GM19239 (cell line): ENCODE measurements around the gene HAX1.
"Not testable (repeated sequence)": the region's sequence is repeated elsewhere in the genome, so short reads cannot be mapped to it uniquely, and the experiment has no call there.

Experiments
- DNase-seq: peaks from one replicate; pipeline ENCODE4 v3.0.0; 2011; ENCODE audit warnings: low spot score; ENCODE audit not compliant: insufficient read length
- FAIRE-seq: peaks from 2 replicates; lab custom pipeline; 2011; peaks lifted over from hg19 to GRCh38; lab: Jason Lieb, UNC

HAX1 gene

DNA sequence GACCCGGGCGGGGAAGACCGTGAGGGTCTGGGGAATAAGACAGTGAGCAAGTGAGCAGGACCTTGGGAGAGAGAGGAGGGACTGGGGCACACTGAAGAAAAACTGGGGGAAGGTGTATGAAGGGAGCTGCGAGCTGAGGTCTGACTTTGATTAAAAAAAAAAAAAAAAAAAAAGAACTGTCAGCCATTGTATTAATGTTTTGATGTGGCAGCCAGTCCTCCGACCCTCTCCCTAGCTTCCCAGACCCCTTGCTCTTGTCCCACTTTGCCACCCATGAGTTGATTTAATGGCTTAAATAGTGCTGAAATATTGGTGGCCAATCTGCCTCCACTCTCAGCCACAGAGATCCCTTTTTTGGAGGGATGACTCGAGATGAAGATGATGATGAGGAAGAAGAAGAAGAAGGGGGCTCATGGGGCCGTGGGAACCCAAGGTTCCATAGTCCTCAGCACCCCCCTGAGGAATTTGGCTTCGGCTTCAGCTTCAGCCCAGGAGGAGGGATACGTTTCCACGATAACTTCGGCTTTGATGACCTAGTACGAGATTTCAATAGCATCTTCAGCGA is 652 bp downstream of the HAX1 start:
- FAIRE-seq (peak; percentile 79), DNase-seq (no peak)

DNA sequence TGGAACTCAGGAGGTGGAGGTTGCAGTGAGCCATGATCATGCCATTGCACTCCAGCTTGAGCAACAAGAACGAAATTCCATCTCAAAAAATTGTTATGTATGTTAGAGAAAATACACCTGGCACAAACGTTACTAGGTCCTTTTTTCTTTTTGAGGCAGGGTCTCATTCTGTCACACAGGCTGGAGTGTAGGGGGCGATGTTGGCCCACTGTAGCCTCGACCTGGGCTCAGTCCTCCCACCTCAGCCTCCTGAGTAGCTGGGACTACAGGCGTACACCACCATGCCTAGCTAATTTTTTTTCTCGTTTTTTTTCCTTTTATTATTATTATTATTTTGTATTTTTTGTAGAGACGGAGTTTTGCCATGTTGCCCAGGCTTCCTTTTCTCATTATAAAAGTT is 4.4 kb downstream of the HAX1 start:
- FAIRE-seq (no peak), DNase-seq (no peak)

DNA sequence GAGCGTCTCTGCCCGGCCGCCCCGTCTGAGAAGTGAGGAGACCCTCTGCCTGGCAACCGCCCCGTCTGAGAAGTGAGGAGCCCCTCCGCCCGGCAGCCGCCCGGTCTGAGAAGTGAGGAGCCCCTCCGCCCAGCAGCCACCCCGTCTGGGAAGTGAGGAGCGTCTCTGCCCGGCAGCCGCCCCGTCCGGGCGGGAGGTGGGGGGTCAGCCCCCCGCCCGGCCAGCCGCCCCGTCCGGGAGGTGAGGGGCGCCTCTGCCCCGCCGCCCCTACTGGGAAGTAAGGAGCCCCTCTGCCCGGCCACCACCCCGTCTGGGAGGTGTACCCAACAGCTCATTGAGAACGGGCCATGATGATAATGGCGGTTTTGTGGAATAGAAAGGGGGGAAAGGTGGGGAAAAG is 15.2 kb downstream of the HAX1 start:
- FAIRE-seq, DNase-seq: not testable (repeated sequence)

DNA sequence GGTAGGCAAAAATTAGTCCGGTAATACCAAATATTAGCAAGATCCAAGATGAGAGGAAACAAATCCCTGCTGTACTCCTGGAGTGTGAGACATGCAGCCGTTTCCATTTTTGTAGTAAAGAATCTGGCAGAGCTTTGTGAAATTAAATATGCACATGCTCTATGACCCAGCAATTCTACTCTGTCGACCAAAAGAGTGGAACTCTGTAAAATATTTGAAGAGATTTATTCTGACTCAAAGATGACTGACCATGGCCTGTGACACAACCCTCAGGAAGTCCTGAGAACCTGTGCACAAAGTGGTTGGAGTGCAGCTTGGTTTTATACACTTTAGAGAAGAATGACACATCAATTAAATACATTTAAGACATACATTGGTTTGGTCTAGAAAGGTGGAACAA is 16.2 kb downstream of the HAX1 start:
- FAIRE-seq: no peak
- no peak for DNase-seq

DNA sequence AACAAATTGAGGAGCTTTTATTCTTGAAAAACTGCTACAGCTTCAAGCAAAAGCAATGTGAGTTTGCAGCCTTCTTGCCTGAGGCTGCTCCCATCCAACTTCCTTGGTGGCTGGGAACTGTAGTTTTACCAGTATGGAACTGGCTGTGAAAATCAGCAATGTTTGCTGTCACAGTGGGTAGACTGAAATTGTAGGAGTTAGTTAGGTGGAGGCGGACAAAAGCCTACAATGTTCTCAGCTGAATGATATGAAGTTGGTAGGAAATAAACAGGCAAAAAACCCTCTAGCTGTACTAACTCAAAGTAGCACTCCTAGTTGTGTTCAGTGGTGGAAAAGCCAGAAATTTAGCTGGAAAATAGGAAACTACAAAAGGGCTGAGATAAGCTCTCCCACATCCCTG is 18.5 kb downstream of the HAX1 start:
- FAIRE-seq (no peak), DNase-seq (no peak)

DNA sequence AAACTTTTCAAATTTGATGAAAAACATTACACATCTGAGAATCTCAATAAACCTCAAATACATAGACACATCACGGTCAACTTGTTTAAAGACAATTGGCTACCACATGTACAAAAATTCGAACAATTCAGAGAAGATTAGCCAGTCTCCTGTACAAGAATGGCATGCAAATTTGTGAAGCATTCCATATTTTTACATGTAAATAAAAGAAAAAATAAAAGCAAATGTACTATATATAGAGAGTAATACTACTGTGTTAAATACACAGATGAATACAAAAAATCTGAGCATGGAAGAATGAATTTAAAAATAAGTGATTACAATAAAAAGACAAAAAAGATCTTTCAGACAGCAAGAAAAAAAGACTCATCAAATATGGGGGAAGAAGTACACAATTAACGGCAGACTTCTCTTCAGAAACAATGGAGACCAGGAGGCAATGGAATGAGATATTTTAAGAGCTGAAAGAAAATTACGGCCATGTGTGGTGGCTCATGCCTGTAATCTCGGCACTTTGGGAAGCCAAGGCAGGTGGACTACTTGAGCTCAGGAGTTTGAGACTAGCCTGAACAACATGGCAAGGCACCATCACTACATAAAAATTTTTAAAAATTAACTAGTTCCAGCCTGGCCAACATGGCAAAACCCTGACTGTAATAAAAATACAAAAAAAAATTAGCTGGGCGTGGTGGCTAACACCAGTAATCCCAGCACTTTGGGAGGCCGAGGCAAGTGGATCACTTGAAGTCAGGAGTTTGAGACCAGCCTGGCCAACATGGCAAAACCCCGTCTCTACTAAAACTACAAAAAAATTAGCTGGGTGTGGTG is 23.2 kb downstream of the HAX1 start:
- DNase-seq (no peak), FAIRE-seq (no peak)

DNA sequence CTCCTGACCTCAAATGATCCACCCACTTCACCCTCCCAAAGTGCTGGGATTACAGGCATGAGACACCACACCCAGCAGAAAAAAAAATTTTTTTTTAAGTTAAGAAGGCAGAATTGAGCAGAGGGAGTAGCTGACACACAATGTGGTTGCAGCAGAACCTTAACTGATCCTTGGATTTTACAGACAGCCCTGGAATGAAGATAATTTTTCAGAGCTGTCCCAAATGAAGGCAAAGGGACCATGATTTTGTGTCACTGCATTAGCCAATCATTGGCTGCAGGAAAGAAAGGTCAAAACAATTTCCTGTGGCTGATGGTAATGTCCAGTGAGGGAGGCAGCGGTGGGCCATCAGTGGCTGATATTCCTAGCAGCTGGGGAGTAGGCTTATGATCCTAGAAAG is 29.2 kb downstream of the HAX1 start:
- FAIRE-seq: no peak
- DNase-seq: no peak

DNA sequence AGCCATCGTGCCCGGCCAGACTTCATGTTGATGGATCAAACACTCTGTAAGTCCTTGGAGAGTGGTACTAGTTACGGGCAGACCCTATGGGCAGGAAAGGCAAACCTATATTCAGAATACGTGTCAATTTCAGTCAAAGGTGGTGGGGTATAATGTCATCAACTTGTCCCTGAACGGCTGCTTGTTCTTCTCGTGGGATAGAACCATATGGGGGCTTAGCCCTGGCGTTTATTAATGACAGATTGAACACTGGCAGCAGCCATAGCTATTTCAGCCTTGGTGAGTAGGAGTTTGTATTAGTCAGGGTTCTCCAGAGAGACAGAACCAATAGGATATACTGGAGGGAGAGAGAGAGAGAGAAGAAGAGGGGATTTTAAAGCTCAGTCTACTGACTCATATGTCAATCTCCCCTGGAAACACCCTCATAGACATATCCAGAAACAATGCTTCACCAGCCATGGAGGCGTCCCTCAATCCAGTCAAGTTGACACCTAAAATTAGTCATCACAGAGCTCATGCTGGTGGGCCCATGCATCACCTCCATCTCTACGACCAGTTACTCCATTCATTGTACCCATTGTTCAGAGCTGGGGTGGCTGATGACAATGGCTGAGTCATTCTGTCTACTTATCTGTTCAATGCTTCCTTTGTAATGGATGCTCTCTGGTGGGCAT is 32.4 kb downstream of the HAX1 start:
- no peak for DNase-seq
- FAIRE-seq: no peak

DNA sequence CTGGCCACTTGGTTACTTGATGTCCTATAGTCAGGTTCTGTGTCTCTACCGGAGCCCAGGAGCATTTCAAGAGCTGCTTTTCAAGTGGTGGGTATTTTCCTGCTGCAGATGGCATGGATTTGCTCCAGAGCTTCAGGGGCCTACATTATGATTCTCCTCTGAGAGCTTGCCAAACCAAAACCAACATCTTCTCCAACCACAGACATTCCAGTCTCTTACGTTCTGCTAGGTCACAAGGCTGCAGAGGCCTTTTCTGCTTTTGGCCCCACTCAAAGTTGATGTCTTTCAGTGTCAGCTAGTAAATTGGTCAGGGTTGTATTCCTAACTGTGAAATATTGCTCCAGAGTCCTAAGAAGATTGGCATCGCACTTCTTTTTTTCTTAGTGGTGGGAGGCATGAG is 33.7 kb downstream of the HAX1 start:
- no peak for DNase-seq
- FAIRE-seq: no peak

DNA sequence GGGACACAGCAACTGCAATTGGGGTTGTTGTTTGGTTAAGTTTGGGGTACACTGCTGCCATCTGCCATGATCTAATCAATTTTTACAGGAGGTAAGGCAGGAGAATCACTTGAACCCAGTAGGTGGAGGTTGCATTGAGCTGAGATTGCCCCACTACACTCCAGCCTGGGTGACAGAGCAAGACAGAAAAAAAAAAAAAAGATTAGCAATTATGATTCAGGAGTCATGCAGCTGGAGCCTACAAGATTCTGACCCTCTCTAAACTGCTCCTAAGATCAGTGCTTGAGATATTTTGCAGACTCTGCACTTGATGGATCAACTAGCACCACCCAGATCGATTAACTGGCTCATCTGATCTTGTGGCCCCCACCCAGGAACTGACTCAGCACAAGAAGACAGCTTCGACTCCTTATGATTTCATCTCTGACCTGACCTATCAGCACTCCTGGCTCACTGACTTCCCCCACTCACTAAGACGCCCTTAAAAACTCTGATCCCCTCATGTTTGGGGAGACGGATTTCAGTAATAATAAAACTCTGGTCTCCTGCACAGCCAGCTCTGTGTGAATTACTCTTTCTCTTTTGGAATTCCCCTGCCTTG is 35.3 kb downstream of the HAX1 start:
- not testable (repeated sequence) for DNase-seq, FAIRE-seq

DNA sequence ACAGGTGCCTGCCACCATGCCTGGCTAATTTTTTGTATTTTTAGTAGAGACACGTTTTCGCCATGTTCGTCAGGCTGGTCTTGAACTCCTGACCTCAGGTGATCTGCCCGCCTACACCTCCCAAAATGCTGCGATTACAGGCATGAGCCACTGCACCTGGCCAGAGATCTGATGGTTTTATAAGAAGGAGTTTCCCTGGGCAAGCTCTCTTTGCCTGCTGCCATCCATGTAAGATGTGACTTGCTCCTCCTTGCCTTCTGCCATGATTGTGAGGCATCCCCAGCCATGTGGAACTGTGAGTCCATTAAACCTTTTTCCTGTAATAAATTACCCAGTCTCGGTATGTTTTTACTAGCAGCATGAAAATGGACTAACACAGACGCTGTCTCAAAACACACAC is 36.7 kb downstream of the HAX1 start:
- not testable (repeated sequence) for DNase-seq, FAIRE-seq

DNA sequence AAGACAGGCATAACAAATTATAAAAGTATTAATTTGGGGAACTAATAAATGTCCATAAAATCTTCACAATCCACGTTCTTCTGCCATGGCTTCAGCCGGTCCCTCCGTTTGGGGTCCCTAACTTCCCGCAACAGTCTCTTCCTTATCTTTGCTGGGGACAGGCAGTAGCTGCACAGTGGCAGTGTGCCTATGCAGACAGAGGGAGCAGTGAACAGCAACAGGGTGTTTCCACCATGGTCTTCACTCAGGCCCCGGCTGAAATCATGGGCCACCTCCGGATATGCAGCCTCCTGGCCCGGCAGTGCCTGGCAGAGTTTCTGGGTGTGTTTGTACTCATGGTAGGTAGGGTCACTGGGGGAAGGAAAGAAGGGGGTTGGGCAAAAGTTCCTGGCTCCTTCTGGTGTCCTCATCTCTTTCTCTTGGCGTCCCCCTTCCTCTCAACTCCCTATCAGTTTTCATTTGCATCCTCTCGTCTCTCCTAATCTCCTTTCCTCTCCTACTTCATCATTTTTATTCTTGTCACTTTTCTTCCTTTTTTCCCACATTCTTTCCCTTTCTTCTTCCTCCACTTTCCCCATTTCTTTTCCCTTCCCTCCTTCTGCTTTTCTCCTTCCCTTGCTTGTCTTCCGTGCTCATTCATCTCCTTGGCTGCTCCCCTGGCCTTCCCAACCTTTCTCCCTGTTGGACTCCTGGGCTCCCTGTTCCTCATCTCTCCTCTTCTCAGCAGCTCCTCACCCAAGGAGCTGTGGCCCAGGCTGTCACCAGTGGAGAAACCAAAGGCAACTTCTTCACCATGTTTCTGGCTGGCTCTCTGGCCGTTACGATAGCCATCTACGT is 40.0 kb downstream of the HAX1 start:
- not testable (repeated sequence) for FAIRE-seq, DNase-seq

DNA sequence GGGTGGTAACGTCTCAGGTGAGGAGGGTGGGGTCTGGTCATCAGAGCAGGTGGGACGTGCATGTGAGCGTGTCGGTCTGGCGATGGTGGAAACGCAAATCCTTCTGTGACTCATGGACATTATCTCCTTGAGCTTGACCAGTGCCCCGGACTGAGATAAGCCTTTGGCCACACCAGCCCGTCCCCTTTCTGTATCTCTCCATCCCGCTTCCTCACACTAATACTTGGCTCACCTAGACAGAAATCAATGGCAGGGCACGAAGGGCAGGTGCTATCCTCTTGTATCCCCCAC is 40.6 kb downstream of the HAX1 start:
- no peak for FAIRE-seq

DNA sequence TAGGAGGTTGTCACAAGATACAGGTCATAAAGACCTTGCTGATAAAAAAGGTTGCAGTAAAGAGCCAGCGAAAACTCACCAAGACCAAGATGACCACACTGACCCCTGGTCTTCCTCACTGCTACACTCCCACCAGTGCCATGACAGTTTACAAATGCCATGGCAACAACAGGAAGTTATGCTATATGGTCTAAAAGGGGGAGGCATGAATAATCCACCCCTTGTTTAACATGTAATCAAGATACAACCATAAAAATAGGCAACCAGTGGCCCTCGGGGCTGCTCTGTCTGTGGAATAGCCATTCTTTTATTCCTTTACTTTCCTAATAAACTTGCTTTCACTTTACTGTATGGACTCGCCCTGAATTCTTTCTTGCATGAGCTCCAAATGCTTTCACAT is 41.8 kb downstream of the HAX1 start:
- DNase-seq, FAIRE-seq: not testable (repeated sequence)

More for the DNA sequence above, 40.6 kb downstream of the HAX1 start:
- DNase-seq: no peak

DNA sequence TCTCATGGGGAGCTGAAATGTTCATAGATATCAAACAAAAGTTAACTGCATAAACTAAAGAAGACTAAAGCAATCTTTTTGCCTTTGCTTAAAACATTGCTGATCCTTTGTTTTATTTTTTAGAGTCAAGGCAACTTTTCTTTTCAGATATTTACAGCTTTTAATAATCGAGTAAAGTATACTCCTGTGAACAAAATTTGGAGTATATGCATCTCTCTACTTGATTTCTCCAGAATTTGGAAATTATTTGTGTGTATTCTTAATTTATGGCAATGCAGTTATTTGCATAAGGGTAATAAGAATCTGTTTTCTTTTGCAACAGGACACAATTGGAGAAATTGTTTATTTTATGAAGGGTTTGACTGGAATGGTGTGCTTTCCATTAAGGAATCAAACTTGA is 44.3 kb downstream of the HAX1 start:
- no peak for DNase-seq
- FAIRE-seq: no peak

DNA sequence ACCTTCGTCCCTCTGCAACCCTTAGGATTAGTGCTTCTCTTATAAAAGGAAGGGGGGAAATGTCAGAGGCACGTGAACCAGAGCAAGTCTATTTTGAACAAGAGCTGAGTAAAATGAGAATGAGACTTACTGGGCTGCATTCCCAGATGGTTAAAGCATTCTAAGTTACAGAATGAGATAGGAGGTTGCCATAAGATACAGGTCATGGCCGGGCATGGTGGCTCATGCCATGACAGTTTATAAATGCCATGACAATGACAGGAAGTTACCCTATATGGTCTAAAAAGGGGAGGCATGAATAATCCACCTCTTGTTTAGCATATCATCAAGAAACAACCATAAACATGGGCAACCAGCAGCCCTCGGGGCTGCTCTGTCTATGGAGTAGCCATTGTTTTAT is 46.0 kb downstream of the HAX1 start:
- DNase-seq (no peak), FAIRE-seq (no peak)

DNA sequence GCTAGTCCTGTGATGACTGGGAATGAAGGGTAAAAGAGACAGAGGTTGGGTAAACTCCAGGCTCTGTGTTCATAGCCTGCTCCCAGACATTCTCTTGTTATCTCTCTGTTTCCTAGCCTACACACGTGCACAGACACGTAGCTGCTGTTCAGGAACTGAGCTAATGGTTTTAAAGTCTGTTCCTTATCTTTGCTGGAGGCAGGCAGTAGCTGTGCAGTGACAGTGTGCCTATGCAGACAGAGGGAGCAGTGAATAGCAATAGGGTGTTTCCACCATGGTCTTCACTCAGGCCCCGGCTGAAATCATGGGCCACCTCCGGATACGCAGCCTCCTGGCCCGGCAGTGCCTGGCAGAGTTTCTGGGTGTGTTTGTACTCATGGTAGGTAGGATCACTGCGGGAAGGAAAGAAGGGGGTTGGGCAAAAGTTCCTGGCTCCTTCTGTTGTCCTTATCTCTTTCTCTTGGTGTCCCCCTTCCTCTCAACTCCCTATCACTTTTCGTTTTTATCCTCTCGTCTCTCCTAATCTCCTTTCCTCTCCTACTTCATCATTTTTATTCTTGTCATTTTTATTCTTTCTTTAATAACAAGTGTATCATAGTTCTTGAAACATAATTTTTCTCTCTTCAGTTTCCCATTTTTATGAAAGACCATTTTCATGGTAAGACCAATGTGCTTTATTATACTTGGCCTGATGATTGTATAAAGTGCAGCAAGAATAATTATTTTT is 48.6 kb downstream of the HAX1 start, which contains the start of gene AQP10:
Gene AQP10, plus strand, starts transcription at position 212 of the 727 bp plus-strand sequence. Its CDS starts 63 bp downstream, at position 275.
- no peak for FAIRE-seq

DNA sequence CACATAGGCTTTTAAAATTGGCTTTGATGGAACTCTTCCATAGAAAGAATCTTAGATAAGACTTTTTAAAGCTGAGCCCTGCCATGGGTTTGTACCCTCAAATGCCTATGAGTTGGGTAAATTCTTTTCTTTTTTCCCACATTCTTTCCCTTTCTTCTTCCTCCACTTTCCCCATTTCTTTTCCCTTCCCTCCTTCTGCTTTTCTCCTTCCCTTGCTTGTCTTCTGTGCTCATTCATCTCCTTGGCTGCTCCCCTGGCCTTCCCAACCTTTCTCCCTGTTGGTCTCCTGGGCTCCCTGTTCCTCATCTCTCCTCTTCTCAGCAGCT is 49.1 kb downstream of the HAX1 start:
- DNase-seq, FAIRE-seq: not testable (repeated sequence)

More for the DNA sequence above, 48.6 kb downstream of the HAX1 start, which contains the start of gene AQP10:
- no peak for DNase-seq

DNA sequence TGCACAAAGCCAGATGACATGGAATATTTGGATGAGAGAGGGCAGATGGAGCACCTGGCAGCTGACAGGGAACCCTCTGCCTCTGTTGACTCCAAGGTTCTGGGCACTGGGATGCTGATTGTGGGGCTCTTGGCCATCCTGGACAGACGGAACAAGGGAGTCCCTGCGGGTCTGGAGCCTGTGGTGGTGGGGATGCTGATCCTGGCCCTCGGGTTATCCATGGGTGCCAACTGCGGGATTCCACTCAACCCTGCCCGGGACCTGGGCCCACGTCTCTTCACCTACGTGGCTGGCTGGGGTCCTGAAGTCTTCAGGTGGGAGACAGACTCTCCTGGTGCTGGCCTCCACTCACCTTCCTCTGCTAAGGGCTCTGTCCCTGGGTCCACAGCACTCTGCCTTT is 51.1 kb downstream of the HAX1 start:
- no peak for DNase-seq
- FAIRE-seq: no peak

DNA sequence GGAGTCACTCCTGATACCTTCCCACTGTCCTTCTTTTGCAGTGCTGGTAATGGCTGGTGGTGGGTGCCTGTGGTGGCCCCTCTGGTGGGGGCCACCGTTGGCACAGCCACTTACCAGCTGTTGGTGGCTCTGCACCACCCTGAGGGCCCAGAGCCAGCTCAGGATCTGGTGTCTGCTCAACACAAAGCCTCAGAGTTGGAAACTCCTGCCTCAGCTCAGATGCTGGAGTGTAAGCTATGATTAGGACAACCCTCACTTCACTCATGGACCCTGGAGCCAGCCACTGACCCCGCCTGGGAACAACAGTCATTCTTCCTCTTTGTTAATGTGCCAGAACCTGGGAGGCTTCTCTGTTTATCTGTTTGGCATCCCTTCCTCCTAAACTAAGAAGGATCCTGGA is 51.8 kb downstream of the HAX1 start:
- FAIRE-seq: no peak
- DNase-seq: no peak
